Measurements from ENCODE around the gene TSPAN1. TPM values are rescaled to one million over a fixed set of nuclear protein-coding genes. Genes with fewer than 3 reads are reported as not detected.

Gene TSPAN1
- total and polyA plus RNA-seq, 7 experiments from 2014 or later = not detected

- Histone ChIP-seq H3K9me3 (ENCODE audit: control insufficient read depth in 2 of 3, low read length in 3 of 3) (no peaks in the 10 kb centered on the region), H3K27me3 (ENCODE audit: control insufficient read depth in 2 of 2, insufficient read depth in 2 of 2, low read length in 2 of 2) (no peaks in the 10 kb centered on the region), H3K36me3 (ENCODE audit: control insufficient read depth in 2 of 3, insufficient read depth in 3 of 3, low read length in 3 of 3) (no peaks in the 10 kb centered on the region), H3K27ac (ENCODE audit: low read depth, low read length) (no peak overlapping the region), H3K4me1 (ENCODE audit: control insufficient read depth in 2 of 2, insufficient read depth in 2 of 2, low read length in 2 of 2) (no peaks in the 10 kb centered on the region), H3K4me3 (ENCODE audit: low read length) (no peak overlapping the region)
- CTCF ChIA-PET = no interaction called here
- ATAC-seq (no peak), DNase-seq (no peak)
- Mint-ChIP-seq H3K36me3 (no peaks in the 10 kb centered on the region), H3K4me3 (no peak overlapping the region), H3K27ac (no peak overlapping the region), H3K27me3 (peaks cover 0 to 3% (median 0%) of the 10 kb centered on the region in 5 donors), H3K9me3 (no peaks in the 10 kb centered on the region), H3K4me1 (no peaks in the 10 kb centered on the region)
- POLR2A ChIA-PET = interaction anchor here (1.3 kb wide), 1 partner anchor 9 kb away, joined by 4 read pairs; no protein-coding TSS in a partner anchor
- intact Hi-C loops (cut with micrococcal nuclease) = no loop called here
Observed at GRCh38 chr1:46157916-46158311, 17.0 kb upstream of the TSPAN1 start.

DNA sequence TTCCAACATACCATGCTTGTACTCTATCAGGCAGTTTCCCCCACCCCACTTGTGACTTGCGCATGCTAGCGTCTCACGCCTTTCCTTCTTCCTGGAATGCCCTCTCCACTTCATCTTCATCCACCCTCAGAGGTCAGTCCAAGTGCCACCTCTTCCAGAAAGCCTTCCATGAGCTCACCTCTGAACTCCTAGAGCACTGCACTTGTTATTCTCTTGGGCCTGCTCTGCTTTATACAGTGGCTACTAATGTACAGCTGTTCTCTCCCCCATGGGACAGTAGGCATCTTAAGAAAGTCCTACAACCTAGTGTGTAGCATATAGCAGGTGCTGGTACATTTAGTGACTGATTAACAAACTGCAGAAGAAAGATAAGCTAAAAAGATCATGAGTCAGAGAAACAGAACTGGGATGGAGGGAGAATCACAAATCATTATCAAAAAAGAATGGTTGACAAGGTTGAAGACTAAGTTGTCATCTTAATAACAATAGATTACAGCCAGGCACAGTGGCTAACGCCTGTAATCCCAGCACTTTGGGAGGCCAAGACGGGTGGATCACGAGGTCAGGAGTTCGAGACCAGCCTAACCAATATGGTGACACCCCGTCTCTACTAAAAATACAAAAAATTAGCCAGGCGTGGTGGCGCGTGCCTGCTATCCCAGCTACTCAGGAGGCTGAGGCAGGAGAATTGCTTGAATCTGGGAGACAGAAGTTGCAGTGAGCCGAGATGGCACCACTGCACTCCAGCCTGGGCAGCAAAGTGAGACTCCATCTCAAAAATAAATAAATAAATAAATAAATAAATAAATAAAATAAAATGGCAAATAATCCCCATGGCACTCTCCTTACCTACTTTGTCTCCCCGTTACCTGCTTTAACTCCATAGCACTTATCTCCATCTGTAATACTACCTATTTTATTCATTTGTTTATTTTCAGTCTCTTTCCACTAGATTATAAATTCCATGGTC, 16.3 kb upstream of the TSPAN1 start:
- no peaks in the 10 kb centered on the region for H3K4me1 Mint-ChIP-seq
- H3K27ac Mint-ChIP-seq = no peak overlapping the region
- Histone ChIP-seq H3K4me1 (ENCODE audit: control insufficient read depth in 2 of 2, insufficient read depth in 2 of 2, low read length in 2 of 2) (no peaks in the 10 kb centered on the region), H3K27me3 (ENCODE audit: control insufficient read depth in 2 of 2, insufficient read depth in 2 of 2, low read length in 2 of 2) (no peaks in the 10 kb centered on the region), H3K4me3 (ENCODE audit: low read length) (no peak overlapping the region), H3K9me3 (ENCODE audit: control insufficient read depth in 2 of 3, low read length in 3 of 3) (no peaks in the 10 kb centered on the region), H3K36me3 (ENCODE audit: control insufficient read depth in 2 of 3, insufficient read depth in 3 of 3, low read length in 3 of 3) (no peaks in the 10 kb centered on the region), H3K27ac (ENCODE audit: low read depth, low read length) (no peak overlapping the region)
- ATAC-seq (no peak), DNase-seq (no peak)
- peaks cover 0 to 3% (median 0%) of the 10 kb centered on the region in 5 donors for H3K27me3 Mint-ChIP-seq
- ChIA-PET POLR2A (interaction anchor here (1.3 kb wide), 1 partner anchor 9 kb away, joined by 4 read pairs; no protein-coding TSS in a partner anchor), CTCF (no interaction called here)
- intact Hi-C loops (cut with micrococcal nuclease) = no loop called here
- no peak overlapping the region for H3K4me3 Mint-ChIP-seq
- no peaks in the 10 kb centered on the region for H3K36me3 Mint-ChIP-seq
- no peaks in the 10 kb centered on the region for H3K9me3 Mint-ChIP-seq

DNA sequence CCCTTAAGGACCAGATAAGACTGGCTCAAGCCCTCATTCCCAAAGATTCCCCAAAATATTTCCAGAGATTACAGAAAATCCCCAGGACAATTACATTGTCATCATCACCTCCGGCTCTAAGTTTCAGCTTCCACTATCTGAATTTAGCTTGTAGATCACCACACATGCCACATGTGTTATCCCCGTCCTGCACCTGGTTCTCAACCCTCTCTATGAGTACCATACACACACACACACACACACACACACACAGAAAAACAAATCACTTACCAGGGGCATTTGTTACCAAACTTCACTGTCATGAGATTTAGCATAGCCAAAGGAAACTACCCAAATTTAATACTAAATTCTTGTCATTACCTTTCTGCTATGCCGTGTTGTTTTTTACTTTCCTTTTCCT, 15.4 kb upstream of the TSPAN1 start:
- intact Hi-C loops (cut with micrococcal nuclease) = no loop called here
- Histone ChIP-seq H3K4me3 (ENCODE audit: low read length) (no peak overlapping the region), H3K4me1 (ENCODE audit: control insufficient read depth in 2 of 2, insufficient read depth in 2 of 2, low read length in 2 of 2) (no peaks in the 10 kb centered on the region), H3K9me3 (ENCODE audit: control insufficient read depth in 2 of 3, low read length in 3 of 3) (no peaks in the 10 kb centered on the region), H3K36me3 (ENCODE audit: control insufficient read depth in 2 of 3, insufficient read depth in 3 of 3, low read length in 3 of 3) (no peaks in the 10 kb centered on the region), H3K27ac (ENCODE audit: low read depth, low read length) (no peak overlapping the region), H3K27me3 (ENCODE audit: control insufficient read depth in 2 of 2, insufficient read depth in 2 of 2, low read length in 2 of 2) (no peaks in the 10 kb centered on the region)
- H3K27ac Mint-ChIP-seq = no peak overlapping the region
- peaks cover 0 to 2% (median 0%) of the 10 kb centered on the region in 7 donors for H3K4me1 Mint-ChIP-seq
- POLR2A ChIA-PET = no interaction called here
- ATAC-seq = no peak
- H3K9me3 Mint-ChIP-seq = no peaks in the 10 kb centered on the region
- H3K4me3 Mint-ChIP-seq = no peak overlapping the region
- CTCF ChIA-PET = interaction anchor here (0.7 kb wide), 1 partner anchor 276 kb away, joined by 3 read pairs; no protein-coding TSS in a partner anchor
- no peaks in the 10 kb centered on the region for H3K36me3 Mint-ChIP-seq
- DNase-seq = no peak
- H3K27me3 Mint-ChIP-seq = peaks cover 0 to 3% (median 0%) of the 10 kb centered on the region in 5 donors

DNA sequence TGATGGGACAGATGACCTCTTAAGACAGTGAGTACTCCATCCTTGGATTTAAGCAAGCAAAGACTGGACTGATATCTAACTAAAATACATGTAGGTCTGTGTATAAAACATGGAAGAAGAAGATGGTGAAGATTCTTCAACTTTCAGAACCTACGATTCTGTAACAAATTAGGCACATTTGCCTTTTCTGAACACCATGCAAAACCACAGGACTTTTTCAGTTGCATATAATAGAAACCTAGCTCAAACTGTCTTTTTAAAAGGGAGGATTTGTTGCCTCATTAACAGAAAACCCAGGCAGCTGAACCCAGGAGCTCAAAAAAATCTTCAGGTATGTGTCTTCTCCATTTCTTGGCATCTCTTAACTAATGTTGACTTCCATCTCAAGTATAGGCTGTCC, 14.7 kb upstream of the TSPAN1 start:
- no peak overlapping the region for H3K27ac ChIP-seq (ENCODE audit: low read depth, low read length)
- DNase-seq (no peak), ATAC-seq (no peak)
- Mint-ChIP-seq H3K4me3 (no peak overlapping the region), H3K27me3 (peaks cover 0 to 8% (median 0%) of the 10 kb centered on the region in 5 donors), H3K9me3 (no peaks in the 10 kb centered on the region), H3K36me3 (no peaks in the 10 kb centered on the region), H3K27ac (no peak overlapping the region), H3K4me1 (peaks cover 0 to 5% (median 0%) of the 10 kb centered on the region in 7 donors)
- H3K4me1 ChIP-seq (ENCODE audit: control insufficient read depth in 2 of 2, insufficient read depth in 2 of 2, low read length in 2 of 2) = no peaks in the 10 kb centered on the region
- H3K36me3 ChIP-seq (ENCODE audit: control insufficient read depth in 2 of 3, insufficient read depth in 3 of 3, low read length in 3 of 3) = no peaks in the 10 kb centered on the region
- intact Hi-C loops (cut with micrococcal nuclease) = no loop called here
- no peak overlapping the region for H3K4me3 ChIP-seq (ENCODE audit: low read length)
- CTCF ChIA-PET = interaction anchor here (0.7 kb wide), 2 partner anchors 26 to 277 kb away, joined by 3 read pairs; no protein-coding TSS in a partner anchor
- H3K27me3 ChIP-seq (ENCODE audit: control insufficient read depth in 2 of 2, insufficient read depth in 2 of 2, low read length in 2 of 2) = no peaks in the 10 kb centered on the region
- H3K9me3 ChIP-seq (ENCODE audit: control insufficient read depth in 2 of 3, low read length in 3 of 3) = no peaks in the 10 kb centered on the region
- POLR2A ChIA-PET = no interaction called here

DNA sequence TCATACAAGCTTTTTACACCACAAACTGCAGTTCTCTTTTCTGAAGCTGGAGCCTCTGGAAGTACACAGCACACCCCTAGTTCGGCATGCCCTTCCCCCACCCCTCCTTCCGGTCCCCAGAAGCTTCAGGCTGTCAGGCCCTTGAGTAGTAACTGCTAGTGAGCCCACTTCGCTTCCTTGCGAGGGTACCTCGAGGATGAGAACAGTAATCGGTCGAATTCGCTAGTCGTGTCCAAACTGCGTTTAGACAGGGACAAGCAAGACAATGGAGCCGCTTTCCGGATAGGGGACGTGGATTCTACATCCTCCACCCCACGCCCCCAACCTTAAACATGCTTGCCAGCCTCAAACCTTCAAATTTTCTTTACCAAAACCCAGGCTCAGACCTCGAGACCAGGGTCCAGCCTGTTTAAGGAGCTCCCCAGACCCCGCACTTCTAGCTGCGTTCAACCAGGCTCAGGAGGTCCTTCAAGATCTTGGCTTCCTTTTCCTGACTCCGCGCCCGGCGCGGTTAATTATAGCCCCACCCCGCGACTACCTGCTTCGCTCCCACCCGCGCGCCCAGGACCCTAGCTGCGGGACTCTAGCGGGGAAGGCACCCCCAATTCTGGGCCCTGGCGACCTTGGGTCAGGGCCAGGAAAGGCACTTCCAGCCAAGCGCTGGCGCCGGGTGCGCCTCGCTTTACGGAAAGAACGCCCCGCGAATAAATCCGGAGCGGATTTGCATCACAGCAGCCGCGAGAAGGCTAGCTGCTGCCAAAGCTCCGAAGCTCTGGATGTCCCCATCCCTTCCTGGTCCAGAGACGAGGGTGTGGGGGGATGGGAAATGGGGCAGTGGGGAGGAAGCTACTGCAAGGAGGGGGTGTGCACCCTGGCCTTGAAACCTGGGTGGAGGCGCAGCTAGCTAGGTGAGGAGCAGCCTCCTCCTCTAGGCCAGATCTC, 8.1 kb upstream of the TSPAN1 start:
- intact Hi-C loops (cut with micrococcal nuclease) = loop anchor here (1.0 to 2.0 kb wide), 2 partner anchors 32 to 34 kb away; partner anchors contain the start of genes PIK3R3 (in 2 of the 2) and POMGNT1 (in 1 of the 2)
- H3K4me1 ChIP-seq (ENCODE audit: control insufficient read depth in 2 of 2, insufficient read depth in 2 of 2, low read length in 2 of 2) = peaks cover 3 to 9% of the 10 kb centered on the region in 2 donors
- Mint-ChIP-seq H3K27me3 (peaks cover 0 to 30% (median 4%) of the 10 kb centered on the region in 5 donors), H3K4me1 (peaks cover 10 to 26% (median 17%) of the 10 kb centered on the region in 7 donors), H3K36me3 (no peaks in the 10 kb centered on the region), H3K27ac (peak overlapping the region; percentile 86 to 99 (median 96)), H3K9me3 (peaks cover 0 to 1% (median 0%) of the 10 kb centered on the region in 11 donors), H3K4me3 (peak overlapping the region; percentile 85 to 95 (median 91))
- peak; percentile 66 for ATAC-seq
- POLR2A ChIA-PET = interaction anchor here (0.8 to 2.4 kb wide), 11 partner anchors 9 to 481 kb away, joined by 3 to 7 read pairs (median 4); partner anchors contain the start of genes GPBP1L1, P3R3URF, POMGNT1 and RAD54L
- H3K36me3 ChIP-seq (ENCODE audit: control insufficient read depth in 2 of 3, insufficient read depth in 3 of 3, low read length in 3 of 3) = no peaks in the 10 kb centered on the region
- CTCF ChIA-PET = interaction anchor here (0.9 to 1.7 kb wide), 4 partner anchors 57 to 137 kb away, joined by 3 to 5 read pairs (median 4); partner anchors contain the start of genes LRRC41 and UQCRH
- peak; percentile 15 to 73 (median 65) for DNase-seq
- no peaks in the 10 kb centered on the region for H3K27me3 ChIP-seq (ENCODE audit: control insufficient read depth in 2 of 2, insufficient read depth in 2 of 2, low read length in 2 of 2)
- peak overlapping the region; percentile 74 for H3K27ac ChIP-seq (ENCODE audit: low read depth, low read length)
- H3K9me3 ChIP-seq (ENCODE audit: control insufficient read depth in 2 of 3, low read length in 3 of 3) = no peaks in the 10 kb centered on the region
- H3K4me3 ChIP-seq (ENCODE audit: low read length) = peak overlapping the region; percentile 83

GRCh38 chr1:46168477-46168876, 6.4 kb upstream of the TSPAN1 start:
- ChIA-PET CTCF (interaction anchor here (0.8 to 1.3 kb wide), 2 partner anchors 10 to 12 kb away, joined by 3 to 4 read pairs; no protein-coding TSS in a partner anchor), POLR2A (interaction anchor here (1.3 to 2.4 kb wide), 2 partner anchors 101 to 104 kb away, joined by 4 to 7 read pairs; no protein-coding TSS in a partner anchor)
- Mint-ChIP-seq H3K36me3 (no peaks in the 10 kb centered on the region), H3K4me1 (peaks cover 10 to 26% (median 17%) of the 10 kb centered on the region in 7 donors), H3K27me3 (peaks cover 0 to 30% (median 4%) of the 10 kb centered on the region in 5 donors), H3K4me3 (peak overlapping the region in 6 of 10 donors; percentile 38 to 94 (median 90)), H3K9me3 (peaks cover 0 to 1% (median 0%) of the 10 kb centered on the region in 11 donors), H3K27ac (peak overlapping the region in 3 of 9 donors; percentile 44 to 95 (median 94))
- peaks cover 3 to 9% of the 10 kb centered on the region in 2 donors for H3K4me1 ChIP-seq (ENCODE audit: control insufficient read depth in 2 of 2, insufficient read depth in 2 of 2, low read length in 2 of 2)
- no peak overlapping the region for H3K27ac ChIP-seq (ENCODE audit: low read depth, low read length)
- no peak overlapping the region for H3K4me3 ChIP-seq (ENCODE audit: low read length)
- no peaks in the 10 kb centered on the region for H3K9me3 ChIP-seq (ENCODE audit: control insufficient read depth in 2 of 3, low read length in 3 of 3)
- DNase-seq = no peak
- intact Hi-C loops (cut with micrococcal nuclease) = no loop called here
- H3K27me3 ChIP-seq (ENCODE audit: control insufficient read depth in 2 of 2, insufficient read depth in 2 of 2, low read length in 2 of 2) = no peaks in the 10 kb centered on the region
- ATAC-seq = no peak
- no peaks in the 10 kb centered on the region for H3K36me3 ChIP-seq (ENCODE audit: control insufficient read depth in 2 of 3, insufficient read depth in 3 of 3, low read length in 3 of 3)
